ENCODE data around the gene CFAP119.

- TF ChIP-seq CTCF (IDR thresholded peaks at IDR 0.05) (no peak), POLR2AphosphoS5 (IDR thresholded peaks at IDR 0.05) (no peak), EP300 (IDR thresholded peaks at IDR 0.05) (no peak), POLR2A (IDR thresholded peaks at IDR 0.05) (no peak)
Measured at GRCh38 chr16:30743716-30744115, 18.1 kb downstream of the CFAP119 start.

Data from sigmoid colon (tissue), 4 donors.